ENCODE data around the gene PPP2R5C. TPM values are rescaled to one million over a fixed set of nuclear protein-coding genes. Genes with fewer than 3 reads are reported as not detected.

Gene PPP2R5C
- total and polyA plus RNA-seq, 2 of the 8 experiments (the other 6 are each of a cell fraction or from before 2014, with no cell fraction given): 49.6 to 95.9 TPM

- Histone ChIP-seq H3K23ac (ENCODE audit: insufficient read length) (no peak overlapping the region), H4K91ac (replicated peaks; ENCODE audit: insufficient read length, low read length) (no peak overlapping the region), H3K9me3 (ENCODE audit: insufficient read depth in 2 of 2, low read depth in 1 of 2, low read length in 1 of 2) (no peaks in the 10 kb centered on the region), H3K23me2 (ENCODE audit: low read depth, low read length) (no peaks in the 10 kb centered on the region), H3K4me1 (replicated peaks in 1 of 4; ENCODE audit: control insufficient read depth in 3 of 4, insufficient read depth in 4 of 4, low read length in 3 of 4) (peaks cover 0 to 4% (median under 1%) of the 10 kb centered on the region in 4 experiments; a peak in 3 of 7 replicates), H2AFZ (ENCODE audit: low read length) (no peak overlapping the region), H2BK5ac (ENCODE audit: low read depth, low read length) (no peak overlapping the region), H4K8ac (ENCODE audit: extremely low read depth, insufficient read depth, low read length) (no peak overlapping the region), H2AK5ac (ENCODE audit: low read depth, low read length) (no peak overlapping the region), H4K5ac (ENCODE audit: insufficient read length, low read depth, low read length) (no peak overlapping the region), H3K14ac (ENCODE audit: insufficient read length) (no peak overlapping the region), H3K18ac (ENCODE audit: extremely low read depth, low read length) (no peak overlapping the region), H3K79me1 (ENCODE audit: low read depth, low read length) (peaks cover 10% of the 10 kb centered on the region; the same call in 1 of the 2 replicates), H2BK12ac (ENCODE audit: low read depth, low read length) (no peak overlapping the region), H3K79me2 (ENCODE audit: control insufficient read depth in 1 of 2, insufficient read depth in 2 of 2, low read length in 2 of 2) (peaks cover 0 to 35% of the 10 kb centered on the region in 2 experiments; a peak in 2 of 4 replicates), H2BK15ac (ENCODE audit: low read length) (no peak overlapping the region), H3K56ac (replicated peaks; ENCODE audit: insufficient read length, low read depth, low read length) (no peak overlapping the region), H3K27ac (ENCODE audit: low read depth, low read length) (no peak overlapping the region), H4K20me1 (replicated peaks in 1 of 2; ENCODE audit: control insufficient read depth in 1 of 2, insufficient read depth in 2 of 2, low read length in 2 of 2) (peaks cover 2 to 17% of the 10 kb centered on the region in 2 experiments), H3K36me3 (ENCODE audit: control insufficient read depth in 2 of 4, insufficient read depth in 4 of 4, low read length in 3 of 4) (no peaks in the 10 kb centered on the region), H3K4ac (replicated peaks; ENCODE audit: insufficient read length, low read depth, low read length) (no peak overlapping the region), H2BK20ac (ENCODE audit: low read length) (no peak overlapping the region), H3K27me3 (replicated peaks in 1 of 4; ENCODE audit: control insufficient read depth in 3 of 4, extremely low read depth in 1 of 4, insufficient read depth in 3 of 4, low read length in 3 of 4) (no peaks in the 10 kb centered on the region; a peak in 1 of 7 replicates), H3K4me3 (ENCODE audit: extremely low read depth in 1 of 4, insufficient read depth in 2 of 4, low read depth in 3 of 4, low read length in 4 of 4) (no peak overlapping the region), H3K4me2 (ENCODE audit: insufficient read depth in 1 of 2, low read depth in 2 of 2, low read length in 2 of 2) (no peak overlapping the region), H3K9ac (replicated peaks in 1 of 4; ENCODE audit: extremely low read depth in 1 of 4, low read depth in 3 of 4, low read length in 3 of 4) (no peak overlapping the region), H2BK120ac (replicated peaks; ENCODE audit: low read depth, low read length) (no peak overlapping the region)
- CTCF ChIA-PET (ENCODE audit: partially characterized antibody): interaction anchor here (1.0 to 1.1 kb wide), 2 partner anchors 9 to 65 kb away, joined by 6 to 8 read pairs; no protein-coding TSS in a partner anchor
- POLR2A ChIA-PET (ENCODE audit: partially characterized antibody): interaction anchor here (1.6 kb wide), 1 partner anchor 21 kb away, joined by 3 read pairs; no protein-coding TSS in a partner anchor
- TF ChIP-seq TCF12 (IDR thresholded peaks at IDR 0.05; ENCODE audit: low read depth, low read length) (no peak), POU5F1 (IDR thresholded peaks at IDR 0.05; ENCODE audit: low read depth, low read length) (no peak), SUZ12 (IDR thresholded peaks at IDR 0.05; ENCODE audit: low read length) (no peak)
- FAIRE-seq: no peak
- WGBS, 2 experiments (ENCODE audit: extremely low coverage in 1 of 2, insufficient coverage in 1 of 2, insufficient read length in 1 of 2, insufficient replicate concordance in 2 of 2, low coverage in 1 of 2, low lambda C conversion rate in 2 of 2, missing lambda C conversion rate in 1 of 2): 81% methylated on average over 8 of the region's 8 CpGs; no CpG with 5 or more reads in 1 of the 2 experiments
- no peak for DNase-seq (ENCODE audit: low read depth in 1 of 2, low spot score in 2 of 2)
Observed at GRCh38 chr14:101836135-101836534, 74.6 kb downstream of the PPP2R5C start.
